ENCODE results near the gene ADRA1B.

DNA sequence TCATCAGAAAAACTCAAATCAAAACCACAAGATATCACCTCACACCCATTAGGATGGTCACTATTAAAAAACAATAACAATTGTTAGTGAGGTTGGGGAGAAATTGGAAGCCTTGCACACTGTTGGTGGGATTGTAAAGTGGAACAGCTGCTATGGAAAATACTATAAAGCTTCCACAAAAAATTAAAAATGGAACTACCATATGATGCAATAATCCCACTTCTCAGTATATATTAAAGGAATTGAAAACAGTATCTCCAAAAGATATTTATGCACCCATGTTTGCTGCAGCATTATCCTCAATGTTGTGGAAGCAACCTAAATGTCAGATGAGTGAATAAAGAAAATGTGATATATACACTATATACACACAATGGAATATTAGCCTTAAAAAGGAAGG, 14.5 kb upstream of the ADRA1B start:
- no peak for TF ChIP-seq EZH2 (IDR thresholded peaks at IDR 0.05; ENCODE audit: low read depth, low read length, severe bottlenecking)
- no peak for TF ChIP-seq MAX (IDR thresholded peaks at IDR 0.05)
- no peak for TF ChIP-seq CREB1 (IDR thresholded peaks at IDR 0.05)
- TF ChIP-seq SP1 (IDR thresholded peaks at IDR 0.05; ENCODE audit: low read depth, low read length) = no peak
- TF ChIP-seq RBBP5 (IDR thresholded peaks at IDR 0.05; ENCODE audit: borderline replicate concordance, low read depth, low read length) = no peak
- no peak for TF ChIP-seq TAF1 (IDR thresholded peaks at IDR 0.05; ENCODE audit: low read depth, low read length)
